Measurements from ENCODE around the gene PEAR1. TPM values are rescaled to one million over a fixed set of nuclear protein-coding genes. Genes with fewer than 3 reads are reported as not detected.

PEAR1 gene
- total RNA-seq, 4 donors from 2014 or later = 4.9 to 17.3 (median 7.0) TPM

GRCh38 chr1:156887734-156888133 lies 5.8 kb upstream of the PEAR1 start:
- Histone ChIP-seq H3K27ac (no peak overlapping the region), H3K27me3 (no peaks in the 10 kb centered on the region)
- TF ChIP-seq CTCF (IDR thresholded peaks at IDR 0.05) (no peak), POLR2A (IDR thresholded peaks at IDR 0.05) (no peak)

GRCh38 chr1:156889802-156890580 lies 3.5 kb upstream of the PEAR1 start:
- Histone ChIP-seq H3K27me3 (peaks cover 0 to 13% of the 10 kb centered on the region in 2 donors), H3K36me3 (no peaks in the 10 kb centered on the region), H3K4me1 (peaks cover 0 to 11% (median 4%) of the 10 kb centered on the region in 4 donors), H3K4me3 (no peak overlapping the region), H3K27ac (no peak overlapping the region), H3K9me3 (no peaks in the 10 kb centered on the region)
- TF ChIP-seq CTCF (IDR thresholded peaks at IDR 0.05) (peak; percentile 35 to 78 (median 74)), POLR2A (IDR thresholded peaks at IDR 0.05) (no peak)
- peak; percentile 69 to 90 (median 78) for DNase-seq

More at GRCh38 chr1:156887734-156888133, 5.8 kb upstream of the PEAR1 start:
- Histone ChIP-seq H3K36me3 (no peaks in the 10 kb centered on the region), H3K4me3 (no peak overlapping the region), H3K4me1 (peaks cover 0 to 3% (median 0%) of the 10 kb centered on the region in 4 donors), H3K9me3 (no peaks in the 10 kb centered on the region)
- DNase-seq = no peak

- Histone ChIP-seq H3K9me3 (no peaks in the 10 kb centered on the region), H3K36me3 (no peaks in the 10 kb centered on the region), H3K4me3 (peak overlapping the region; percentile 8 to 48 (median 22)), H3K27ac (peak overlapping the region in 2 of 4 donors; percentile 10 to 81), H3K27me3 (peaks cover 0 to 13% of the 10 kb centered on the region in 2 donors), H3K4me1 (peaks cover 0 to 23% (median 4%) of the 10 kb centered on the region in 4 donors)
- TF ChIP-seq CTCF (IDR thresholded peaks at IDR 0.05) = peak; percentile 37 to 80 (median 72)
- TF ChIP-seq POLR2A (IDR thresholded peaks at IDR 0.05) = no peak
- peak; percentile 67 to 94 (median 93) for DNase-seq
Observed at GRCh38 chr1:156892190-156893047, 1.1 kb upstream of the PEAR1 start.

- H3K27ac ChIP-seq = peak overlapping the region; percentile 52 to 81 (median 64)
- H3K9me3 ChIP-seq = no peaks in the 10 kb centered on the region
- H3K4me3 ChIP-seq = peak overlapping the region; percentile 8 to 48 (median 30)
- no peaks in the 10 kb centered on the region for H3K36me3 ChIP-seq
- peaks cover 0 to 13% of the 10 kb centered on the region in 2 donors for H3K27me3 ChIP-seq
- no peak for DNase-seq
- peaks cover 0 to 28% (median 4%) of the 10 kb centered on the region in 4 donors for H3K4me1 ChIP-seq
- TF ChIP-seq POLR2A (IDR thresholded peaks at IDR 0.05) (no peak), CTCF (IDR thresholded peaks at IDR 0.05) (no peak)
Observed at GRCh38 chr1:156894001-156894400, 483 bp downstream of the PEAR1 start.

- Histone ChIP-seq H3K27me3 (peaks cover 0 to 13% of the 10 kb centered on the region in 2 donors), H3K4me3 (peak overlapping the region in 2 of 4 donors; percentile 47 to 48), H3K36me3 (no peaks in the 10 kb centered on the region), H3K4me1 (peaks cover 0 to 28% (median 4%) of the 10 kb centered on the region in 4 donors), H3K9me3 (no peaks in the 10 kb centered on the region), H3K27ac (peak overlapping the region in 3 of 4 donors; percentile 52 to 81 (median 75))
- no peak for DNase-seq
- no peak for TF ChIP-seq CTCF (IDR thresholded peaks at IDR 0.05)
Observed at GRCh38 chr1:156894711-156895454, 1.4 kb downstream of the PEAR1 start.

All from Peyer's patch (tissue), 4 donors.